H1 (cell line): Measurements from ENCODE around the gene HTR3D. TPM values are rescaled to one million over a fixed set of nuclear protein-coding genes. Genes with fewer than 3 reads are reported as not detected.

Source experiments
- CTCF ChIA-PET: fragments of 300-600 bp; sonication (Branson Sonifier 250); formaldehyde crosslinking; loops from one replicate; lab custom pipeline; 2021; ENCODE audit not compliant: partially characterized antibody; lab: Charles Lee
- POLR2A ChIA-PET: fragments of 300-600 bp; sonication (Branson Sonifier 250); formaldehyde crosslinking; loops from one replicate; lab custom pipeline; 2021; ENCODE audit warnings: inconsistent platforms; ENCODE audit not compliant: partially characterized antibody; lab: Charles Lee
- DNase-seq, 2 experiments: peaks; one replicate each; pipeline versions ENCODE4 v3.0.0 to v3.0.0-alpha.2; 2010 to 2022; ENCODE audit warnings: low spot score in 2 of 2, low read depth in 1 of 2, mixed read lengths in 1 of 2
- FAIRE-seq: peaks from 2 replicates; lab custom pipeline; 2011; peaks lifted over from hg19 to GRCh38; lab: Jason Lieb, UNC
- H2AFZ ChIP-seq: 2 replicates; pipeline ENCODE4 v1.8.1; 2012; ENCODE audit warnings: low read length, inconsistent platforms
- H2AK5ac ChIP-seq: 2 replicates; pipeline ENCODE4 v1.6.1; 2013; ENCODE audit warnings: low read depth, low read length
- H2BK120ac ChIP-seq: replicated peaks from 2 replicates; pipeline ENCODE3; 2013; ENCODE audit warnings: low read depth, low read length, inconsistent platforms
- H2BK12ac ChIP-seq: 2 replicates; pipeline ENCODE4 v1.6.1; 2013; ENCODE audit warnings: low read depth, low read length
- H2BK15ac ChIP-seq: 2 replicates; pipeline ENCODE4 v1.6.1; 2013; ENCODE audit warnings: low read length
- H2BK20ac ChIP-seq: 2 replicates; pipeline ENCODE4 v1.6.1; 2013; ENCODE audit warnings: low read length
- H2BK5ac ChIP-seq: 2 replicates; pipeline ENCODE4 v1.6.1; 2013; ENCODE audit warnings: low read depth, low read length
- H3K14ac ChIP-seq: 2 replicates; pipeline ENCODE4 v1.6.1; 2013; ENCODE audit warnings: inconsistent platforms; ENCODE audit not compliant: insufficient read length
- H3K18ac ChIP-seq: 2 replicates; pipeline ENCODE4 v1.6.1; 2013; ENCODE audit warnings: low read length; ENCODE audit errors: extremely low read depth
- H3K23ac ChIP-seq: 2 replicates; pipeline ENCODE4 v1.6.1; 2013; ENCODE audit warnings: inconsistent platforms; ENCODE audit not compliant: insufficient read length
- H3K23me2 ChIP-seq: 2 replicates; pipeline ENCODE4 v1.6.1; 2013; ENCODE audit warnings: low read depth, low read length
- H3K27ac ChIP-seq: 2 replicates; pipeline ENCODE4 v1.6.1; 2011; ENCODE audit warnings: low read depth, low read length, inconsistent platforms
- H3K27me3 ChIP-seq, 4 experiments: replicated peaks in 1 of 4; 1 replicate in 1 of 4; 2 replicates in 3 of 4; pipeline versions ENCODE4 v1.6.1 to v1.8.1; 2011 to 2013; ENCODE audit warnings: low read length in 3 of 4, mild to moderate bottlenecking in 3 of 4, inconsistent platforms in 2 of 4, mixed read lengths in 2 of 4, moderate library complexity in 1 of 4; ENCODE audit not compliant: control insufficient read depth in 3 of 4, insufficient read depth in 3 of 4; ENCODE audit errors: extremely low read depth in 1 of 4
- H3K36me3 ChIP-seq, 4 experiments: 2 replicates each; pipeline versions ENCODE4 v1.6.1 to v1.8.1; 2011 to 2013; ENCODE audit warnings: mild to moderate bottlenecking in 4 of 4, low read length in 3 of 4, moderate library complexity in 2 of 4, control low read depth in 1 of 4, inconsistent platforms in 1 of 4; ENCODE audit not compliant: insufficient read depth in 4 of 4, control insufficient read depth in 2 of 4
- H3K4ac ChIP-seq: replicated peaks from 2 replicates; pipeline ENCODE3; 2013; ENCODE audit warnings: low read length, low read depth, mixed read lengths, inconsistent platforms; ENCODE audit not compliant: insufficient read length
- H3K4me1 ChIP-seq, 4 experiments: replicated peaks in 1 of 4; 1 replicate in 1 of 4; 2 replicates in 3 of 4; pipeline versions ENCODE4 v1.6.1 to v1.8.1; 2011 to 2013; ENCODE audit warnings: low read length in 3 of 4, inconsistent platforms in 2 of 4, mixed read lengths in 1 of 4; ENCODE audit not compliant: insufficient read depth in 4 of 4, control insufficient read depth in 3 of 4
- H3K4me2 ChIP-seq, 2 experiments: 2 replicates each; pipeline versions ENCODE4 v1.6.1 to v1.8.1; 2011 to 2013; ENCODE audit warnings: low read depth in 2 of 2, low read length in 2 of 2, control low read depth in 1 of 2, inconsistent platforms in 1 of 2, mild to moderate bottlenecking in 1 of 2; ENCODE audit not compliant: insufficient read depth in 1 of 2
- H3K4me3 ChIP-seq, 4 experiments: fragments of 200-600, 300-600 bp in 1 of 4; sonication (generic), shearing (Covaris generic), sonication (Bioruptor Twin) in 1 of 4; 2 replicates each; pipeline versions ENCODE4 v1.5.1 to v1.8.1; 2011 to 2016; ENCODE audit warnings: low read length in 4 of 4, low read depth in 3 of 4, control low read depth in 2 of 4, inconsistent platforms in 2 of 4, mild to moderate bottlenecking in 2 of 4, mixed read lengths in 1 of 4, moderate library complexity in 1 of 4; ENCODE audit not compliant: insufficient read depth in 2 of 4; ENCODE audit errors: extremely low read depth in 1 of 4
- H3K56ac ChIP-seq: replicated peaks from 2 replicates; pipeline ENCODE3; 2013; ENCODE audit warnings: low read depth, mild to moderate bottlenecking, mixed read lengths, low read length, inconsistent platforms; ENCODE audit not compliant: insufficient read length
- H3K79me1 ChIP-seq: 2 replicates; pipeline ENCODE4 v1.6.1; 2013; ENCODE audit warnings: low read depth, low read length, control low read depth
- H3K79me2 ChIP-seq, 2 experiments: 2 replicates each; pipeline versions ENCODE4 v1.6.1 to v1.8.1; 2012 to 2013; ENCODE audit warnings: low read length in 2 of 2, mild to moderate bottlenecking in 2 of 2, inconsistent platforms in 1 of 2; ENCODE audit not compliant: insufficient read depth in 2 of 2, control insufficient read depth in 1 of 2
- H3K9ac ChIP-seq, 4 experiments: replicated peaks in 1 of 4; 1 replicate in 1 of 4; 2 replicates in 3 of 4; pipeline versions ENCODE4 v1.6.1 to v1.8.1; 2011 to 2013; ENCODE audit warnings: low read depth in 3 of 4, low read length in 3 of 4, control low read depth in 2 of 4, mild to moderate bottlenecking in 2 of 4, moderate library complexity in 2 of 4, inconsistent platforms in 1 of 4; ENCODE audit errors: extremely low read depth in 1 of 4
- H3K9me3 ChIP-seq, 2 experiments: 2 replicates each; pipeline versions ENCODE4 v1.6.1 to v1.8.1; 2012 to 2013; ENCODE audit warnings: mild to moderate bottlenecking in 2 of 2, moderate library complexity in 2 of 2, control low read depth in 1 of 2, inconsistent platforms in 1 of 2, low read depth in 1 of 2, low read length in 1 of 2, mixed read lengths in 1 of 2; ENCODE audit not compliant: insufficient read depth in 2 of 2
- H4K20me1 ChIP-seq, 2 experiments: replicated peaks in 1 of 2; 2 replicates each; pipeline versions ENCODE3 to v1.8.1; 2011 to 2013; ENCODE audit warnings: inconsistent platforms in 2 of 2, low read length in 2 of 2, mild to moderate bottlenecking in 1 of 2; ENCODE audit not compliant: insufficient read depth in 2 of 2, control insufficient read depth in 1 of 2
- H4K5ac ChIP-seq: 2 replicates; pipeline ENCODE4 v1.6.1; 2013; ENCODE audit warnings: low read length, low read depth, mixed read lengths, inconsistent platforms; ENCODE audit not compliant: insufficient read length
- H4K8ac ChIP-seq: 2 replicates; pipeline ENCODE4 v1.8.0; 2013; ENCODE audit warnings: mild to moderate bottlenecking, moderate library complexity, low read length, inconsistent platforms; ENCODE audit not compliant: insufficient read depth; ENCODE audit errors: extremely low read depth
- H4K91ac ChIP-seq: replicated peaks from 2 replicates; pipeline ENCODE3; 2013; ENCODE audit warnings: low read length, mixed read lengths, inconsistent platforms; ENCODE audit not compliant: insufficient read length
- CTBP2 ChIP-seq: IDR thresholded peaks from 2 replicates; pipeline ENCODE4 v1.7.0; 2011; ENCODE audit warnings: borderline replicate concordance, mild to moderate bottlenecking, moderate library complexity, mixed read lengths, low read length; ENCODE audit not compliant: insufficient read depth, insufficient read length
- FOSL1 ChIP-seq: IDR thresholded peaks from 2 replicates; pipeline ENCODE4 v1.6.1; 2011; ENCODE audit warnings: mild to moderate bottlenecking, low read depth, low read length, moderate library complexity; ENCODE audit not compliant: insufficient read depth
- GABPA ChIP-seq: IDR thresholded peaks from 2 replicates; pipeline ENCODE4 v1.6.1; 2011; ENCODE audit warnings: mild to moderate bottlenecking, low read length, moderate library complexity, borderline replicate concordance; ENCODE audit not compliant: insufficient read depth
- RBBP5 ChIP-seq: IDR thresholded peaks from 2 replicates; pipeline ENCODE4 v1.7.1; 2012; ENCODE audit warnings: low read depth, mild to moderate bottlenecking, inconsistent platforms, low read length, moderate library complexity, borderline replicate concordance
- RXRA ChIP-seq: IDR thresholded peaks from 2 replicates; pipeline ENCODE4 v1.6.1; 2011; ENCODE audit warnings: low read depth, mild to moderate bottlenecking, low read length, moderate library complexity; ENCODE audit not compliant: insufficient read depth
- SAP30 ChIP-seq: fragments of 300-600 bp; sonication (generic); IDR thresholded peaks from 2 replicates; pipeline ENCODE4 v1.7.1; 2012; ENCODE audit warnings: low read length, moderate library complexity, mild to moderate bottlenecking, inconsistent platforms; ENCODE audit not compliant: insufficient read depth, insufficient replicate concordance
- SIRT6 ChIP-seq: IDR thresholded peaks from one replicate; pipeline ENCODE4 v1.7.1; 2012; ENCODE audit warnings: low read length, inconsistent platforms
- TAF7 ChIP-seq: optimal IDR thresholded peaks from 2 replicates; pipeline ENCODE3; 2011; ENCODE audit warnings: low read depth, mild to moderate bottlenecking, inconsistent platforms, low read length, moderate library complexity, borderline replicate concordance
- TBP ChIP-seq: IDR thresholded peaks from 2 replicates; pipeline ENCODE4 v1.6.1; 2011; ENCODE audit warnings: low read depth, low read length, improper control_type of control experiment
- WGBS, 2 experiments: shearing (Covaris generic) in 1 of 2; methylation state at CpG; one replicate each; pipeline versions ENCODE4 v1.1.6 to v1.1.7; 2013 to 2015; ENCODE audit warnings: low lambda C conversion rate in 2 of 2, mixed read lengths in 2 of 2, inconsistent platforms in 1 of 2, low coverage in 1 of 2, missing lambda C conversion rate in 1 of 2; ENCODE audit not compliant: insufficient replicate concordance in 2 of 2, insufficient coverage in 1 of 2, insufficient read length in 1 of 2; ENCODE audit errors: extremely low coverage in 1 of 2, missing lambda C conversion rate in 1 of 2; 5-methylcytosine and 5-hydroxymethylcytosine counted together
- polyA plus RNA-seq, 7 experiments: library from polyadenylated mRNA; depleted of rRNA in 3 of 7; stranded (reverse) in 5 of 7; unstranded in 2 of 7; fragments of >200 nt in 5 of 7; fragments of 200-250 nt in 2 of 7; gene quantifications; 1 replicate in 5 of 7; 2 replicates in 1 of 7; 4 replicates in 1 of 7; pipeline versions ENCODE4 v1.2.1 to v1.2.3, GENCODE V29; 2011 to 2013; ENCODE audit warnings: missing spikeins in 2 of 7, mixed read lengths in 2 of 7
- total RNA-seq: library from RNA; stranded (reverse); fragmentation: NEBNext Ultra II Directional; extraction: Animal tissue kit (Norgen Biotek cat#: 25700); gene quantifications from 2 replicates; pipeline ENCODE4 v1.2.1, GENCODE V29; 2021
- TF ChIP-seq, protein P1 (sequence below): IDR thresholded peaks from 2 replicates; pipeline ENCODE4 v1.6.1; 2012; ENCODE audit warnings: low read length, inconsistent platforms
- TF ChIP-seq, protein P2 (sequence below): IDR thresholded peaks from 2 replicates; pipeline ENCODE4 v1.6.1; 2011; ENCODE audit warnings: low read length, improper control_type of control experiment

The HTR3D gene
- total and polyA plus RNA-seq, 2 of the 8 experiments (the other 6 are each of a cell fraction or from before 2014, with no cell fraction given) = not detected

DNA sequence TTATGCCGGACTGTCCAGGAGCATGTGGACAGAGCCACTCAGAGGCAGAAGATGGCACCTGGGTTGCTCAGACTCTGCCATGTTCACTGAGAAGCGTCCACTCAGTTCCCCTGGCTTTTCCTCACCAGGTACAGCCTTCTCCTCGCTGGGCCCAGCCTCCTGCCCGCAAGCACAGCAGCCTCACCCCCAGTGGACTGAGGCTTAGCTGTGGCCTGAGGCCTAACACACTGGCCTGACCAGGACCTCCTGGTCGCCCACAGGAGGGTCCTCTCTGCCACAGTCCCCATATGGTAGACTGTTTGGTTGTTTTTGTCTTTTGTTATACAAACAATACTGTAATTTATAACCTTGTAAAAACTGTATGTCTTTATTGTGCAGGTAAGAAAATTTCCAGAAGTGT, 36.8 kb downstream of the HTR3D start:
- Histone ChIP-seq H3K4me2 (no peak overlapping the region), H3K4me1 (no peaks in the 10 kb centered on the region), H3K36me3 (no peaks in the 10 kb centered on the region), H3K9ac (no peak overlapping the region), H4K5ac (no peak overlapping the region), H2BK15ac (no peak overlapping the region), H2BK120ac (no peak overlapping the region), H2AFZ (no peak overlapping the region), H2BK12ac (no peak overlapping the region), H2BK20ac (no peak overlapping the region), H3K4me3 (no peak overlapping the region), H3K27ac (no peak overlapping the region), H3K14ac (no peak overlapping the region), H3K18ac (no peak overlapping the region), H2AK5ac (no peak overlapping the region), H3K23ac (no peak overlapping the region), H3K56ac (no peak overlapping the region), H3K79me2 (no peaks in the 10 kb centered on the region), H3K9me3 (peaks cover 5 to 7% of the 10 kb centered on the region in 2 experiments; a peak in 2 of 4 replicates), H3K79me1 (no peaks in the 10 kb centered on the region), H3K23me2 (no peaks in the 10 kb centered on the region), H4K91ac (no peak overlapping the region), H2BK5ac (no peak overlapping the region), H3K27me3 (no peaks in the 10 kb centered on the region), H4K8ac (no peak overlapping the region), H4K20me1 (no peaks in the 10 kb centered on the region), H3K4ac (no peak overlapping the region)
- DNase-seq (no peak), FAIRE-seq (no peak)
- POLR2A ChIA-PET = no interaction called here
- CTCF ChIA-PET = interaction anchor here (0.7 to 1.5 kb wide), 2 partner anchors 28 to 33 kb away, joined by 3 to 8 read pairs; no protein-coding TSS in a partner anchor
- WGBS, 2 experiments = 88% methylated on average over 5 of the region's 5 CpGs; no CpG with 5 or more reads in 1 of the 2 experiments
- TF ChIP-seq FOSL1 = no peak
- TF ChIP-seq RBBP5 = no peak
- no peak for TF ChIP-seq TAF7
- no peak for TF ChIP-seq SIRT6
- TF ChIP-seq, protein P1, sequence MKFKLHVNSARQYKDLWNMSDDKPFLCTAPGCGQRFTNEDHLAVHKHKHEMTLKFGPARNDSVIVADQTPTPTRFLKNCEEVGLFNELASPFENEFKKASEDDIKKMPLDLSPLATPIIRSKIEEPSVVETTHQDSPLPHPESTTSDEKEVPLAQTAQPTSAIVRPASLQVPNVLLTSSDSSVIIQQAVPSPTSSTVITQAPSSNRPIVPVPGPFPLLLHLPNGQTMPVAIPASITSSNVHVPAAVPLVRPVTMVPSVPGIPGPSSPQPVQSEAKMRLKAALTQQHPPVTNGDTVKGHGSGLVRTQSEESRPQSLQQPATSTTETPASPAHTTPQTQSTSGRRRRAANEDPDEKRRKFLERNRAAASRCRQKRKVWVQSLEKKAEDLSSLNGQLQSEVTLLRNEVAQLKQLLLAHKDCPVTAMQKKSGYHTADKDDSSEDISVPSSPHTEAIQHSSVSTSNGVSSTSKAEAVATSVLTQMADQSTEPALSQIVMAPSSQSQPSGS = no peak
- TF ChIP-seq, protein P2, sequence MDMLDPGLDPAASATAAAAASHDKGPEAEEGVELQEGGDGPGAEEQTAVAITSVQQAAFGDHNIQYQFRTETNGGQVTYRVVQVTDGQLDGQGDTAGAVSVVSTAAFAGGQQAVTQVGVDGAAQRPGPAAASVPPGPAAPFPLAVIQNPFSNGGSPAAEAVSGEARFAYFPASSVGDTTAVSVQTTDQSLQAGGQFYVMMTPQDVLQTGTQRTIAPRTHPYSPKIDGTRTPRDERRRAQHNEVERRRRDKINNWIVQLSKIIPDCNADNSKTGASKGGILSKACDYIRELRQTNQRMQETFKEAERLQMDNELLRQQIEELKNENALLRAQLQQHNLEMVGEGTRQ = no peak
- no peak for TF ChIP-seq SAP30
- TF ChIP-seq CTBP2 = no peak
- no peak for TF ChIP-seq RXRA
- no peak for TF ChIP-seq TBP
- no peak for TF ChIP-seq GABPA
